LoVo (cell line): ENCODE results near the gene OR8G1.
"Not testable (repeated sequence)": the region's sequence is repeated elsewhere in the genome, so short reads cannot be mapped to it uniquely, and the experiment has no call there.

Experiments used
- DNase-seq: peaks from one replicate; pipeline ENCODE4 v3.0.0-alpha.2; 2016; ENCODE audit warnings: low spot score

The OR8G1 gene

GRCh38 chr11:124238512-124238911, 2.4 kb upstream of the OR8G1 start:
- DNase-seq = no peak

DNA sequence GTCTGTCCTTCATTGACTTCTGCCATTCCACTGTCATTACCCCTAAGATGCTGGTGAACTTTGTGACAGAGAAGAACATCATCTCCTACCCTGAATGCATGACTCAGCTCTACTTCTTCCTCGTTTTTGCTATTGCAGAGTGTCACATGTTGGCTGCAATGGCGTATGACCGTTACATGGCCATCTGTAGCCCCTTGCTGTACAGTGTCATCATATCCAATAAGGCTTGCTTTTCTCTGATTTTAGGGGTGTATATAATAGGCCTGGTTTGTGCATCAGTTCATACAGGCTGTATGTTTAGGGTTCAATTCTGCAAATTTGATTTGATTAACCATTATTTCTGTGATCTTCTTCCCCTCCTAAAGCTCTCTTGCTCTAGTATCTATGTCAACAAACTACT, 9.0 kb downstream of the OR8G1 start:
- DNase-seq = not testable (repeated sequence)

- DNase-seq = no peak
Observed at GRCh38 chr11:124256076-124256475, 15.2 kb downstream of the OR8G1 start, which contains the start of gene OR8G5. Gene OR8G5, plus strand, starts transcription at chr11:124256376. Its CDS starts 8,556 bp downstream, at chr11:124264932.

GRCh38 chr11:124265041-124265440, 24.1 kb downstream of the OR8G1 start:
- DNase-seq = not testable (repeated sequence)

DNA sequence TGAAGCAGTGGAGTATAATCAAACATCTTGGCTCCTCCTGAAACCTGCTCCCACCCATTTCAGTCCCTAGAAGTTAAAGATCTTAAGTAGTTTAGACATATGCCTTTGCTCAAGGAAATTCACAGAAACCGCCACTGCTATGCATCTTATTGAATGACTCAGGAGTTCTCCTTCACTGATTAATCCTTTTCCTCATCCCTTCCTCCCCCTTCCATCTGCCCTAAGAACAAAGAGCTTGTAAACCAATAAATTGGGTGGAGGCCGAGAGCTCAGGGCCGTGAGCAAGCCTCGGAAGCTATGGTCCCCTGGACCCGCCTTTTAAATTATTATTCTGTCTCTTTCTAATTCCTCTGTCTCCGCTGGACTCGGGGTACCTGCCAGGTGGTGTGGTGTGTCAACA, 30.0 kb downstream of the OR8G1 start:
- not testable (repeated sequence) for DNase-seq

GRCh38 chr11:124274000-124274399, 33.1 kb downstream of the OR8G1 start:
- DNase-seq = no peak

GRCh38 chr11:124276081-124276480, 35.2 kb downstream of the OR8G1 start:
- DNase-seq = no peak

DNA sequence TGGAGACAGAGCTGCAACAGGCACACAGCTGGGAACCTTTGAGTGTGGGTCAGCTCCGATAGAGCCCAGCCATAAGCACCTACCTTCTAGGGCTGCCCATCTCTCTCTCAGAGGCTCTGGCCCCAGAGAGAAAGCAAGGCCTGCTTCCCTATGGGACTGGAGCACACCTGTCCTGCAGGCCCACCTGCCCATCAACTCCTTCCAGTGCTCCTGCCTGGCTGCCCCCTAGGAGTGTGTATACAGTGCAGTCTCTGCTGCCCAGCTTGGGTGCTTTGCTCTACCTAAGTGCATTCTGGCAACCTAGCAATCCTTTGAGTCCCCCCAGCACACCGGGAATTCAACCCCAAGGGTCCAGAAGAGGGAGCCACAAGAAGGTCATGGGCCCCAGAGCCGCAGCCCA, 36.3 kb downstream of the OR8G1 start:
- no peak for DNase-seq

DNA sequence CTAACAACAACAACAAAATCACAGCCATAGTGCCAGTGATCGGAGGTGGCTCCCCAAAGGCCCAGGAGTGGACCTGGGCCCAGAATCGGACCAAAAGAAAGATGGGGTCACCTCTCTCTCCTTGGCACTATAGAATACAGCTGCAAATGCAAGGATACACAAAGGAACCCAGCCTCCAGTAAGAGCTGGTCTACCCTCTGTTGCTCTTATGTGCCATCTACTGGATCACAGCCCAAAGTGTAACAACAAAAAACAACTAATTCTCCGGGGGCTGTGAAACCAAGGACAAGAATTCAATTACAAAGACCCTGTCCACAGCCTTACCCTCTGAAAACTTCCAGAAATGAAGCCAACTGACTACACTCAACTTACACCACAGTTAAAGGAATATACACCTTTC, 36.9 kb downstream of the OR8G1 start:
- DNase-seq = no peak

GRCh38 chr11:124278261-124278660, 37.4 kb downstream of the OR8G1 start:
- no peak for DNase-seq

DNA sequence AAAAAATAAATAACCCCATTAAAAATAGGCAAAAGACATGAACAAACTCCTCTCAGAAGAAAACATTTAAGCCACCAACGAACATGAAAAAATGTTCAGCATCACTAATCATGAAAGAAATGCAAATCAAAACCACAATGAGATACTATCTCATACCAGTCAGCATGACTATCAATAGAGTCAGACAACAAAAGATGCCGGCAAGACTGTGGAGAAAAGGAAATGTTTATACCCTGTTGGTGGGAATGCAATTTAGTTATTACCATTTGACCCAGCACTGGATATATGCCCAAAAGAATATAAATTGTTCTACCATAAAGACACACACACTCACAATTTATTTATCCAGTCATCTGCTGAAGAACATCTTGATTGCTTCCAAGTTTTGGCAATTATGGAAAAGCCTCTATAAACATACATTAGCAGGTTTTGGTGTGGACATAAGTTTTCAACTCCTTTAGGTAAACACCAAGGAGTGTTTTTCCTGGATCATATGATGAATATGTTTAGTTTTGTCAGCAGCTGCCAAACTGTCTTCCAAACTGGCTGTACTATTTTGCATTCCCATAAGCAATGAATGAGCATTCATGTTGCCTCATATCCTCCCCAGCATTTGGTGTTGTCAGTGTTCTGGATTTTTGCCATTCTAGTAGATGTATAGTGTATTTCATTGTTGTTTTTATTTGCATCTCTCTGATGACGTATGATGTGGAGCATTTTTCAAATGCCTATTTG, 44.9 kb downstream of the OR8G1 start:
- no peak for DNase-seq

GRCh38 chr11:124294687-124295086, 53.8 kb downstream of the OR8G1 start:
- no peak for DNase-seq

DNA sequence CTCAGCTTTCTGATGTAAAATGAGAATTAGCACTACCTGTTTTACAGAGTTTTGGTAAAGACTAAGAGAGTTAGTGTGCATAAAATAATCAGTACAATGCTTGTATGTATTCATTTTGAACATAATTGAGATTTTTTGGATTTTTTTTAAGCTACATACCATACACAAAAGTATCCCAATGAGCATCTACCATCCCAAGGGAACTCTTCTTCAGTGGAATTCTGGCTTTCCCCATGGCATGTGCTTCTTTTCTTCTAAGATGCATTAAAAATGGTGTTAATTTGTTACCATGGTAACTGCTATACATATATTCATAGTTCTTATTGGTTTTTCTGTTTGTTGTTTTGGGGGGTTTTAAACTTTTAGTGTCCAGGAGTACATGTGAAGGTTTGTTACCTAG, 55.1 kb downstream of the OR8G1 start:
- no peak for DNase-seq

DNA sequence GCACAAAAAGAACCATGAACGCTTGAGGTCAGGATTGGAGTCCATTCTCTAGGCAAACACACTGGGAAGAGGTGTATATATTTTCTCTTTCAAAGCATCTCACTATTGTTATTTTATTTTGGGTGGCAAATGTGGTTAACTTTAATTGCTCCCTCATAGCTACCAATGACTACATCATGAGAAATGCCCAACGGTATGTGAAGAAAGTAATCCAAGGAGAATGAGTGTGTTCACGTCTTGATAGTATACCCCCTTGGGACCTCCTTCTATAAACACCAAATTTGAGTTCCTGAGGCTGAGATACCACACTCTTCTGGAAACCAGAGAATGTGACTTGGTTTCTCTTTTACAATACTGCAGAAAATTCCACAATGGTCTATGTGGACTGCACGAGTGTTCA, 57.0 kb downstream of the OR8G1 start:
- no peak for DNase-seq

DNA sequence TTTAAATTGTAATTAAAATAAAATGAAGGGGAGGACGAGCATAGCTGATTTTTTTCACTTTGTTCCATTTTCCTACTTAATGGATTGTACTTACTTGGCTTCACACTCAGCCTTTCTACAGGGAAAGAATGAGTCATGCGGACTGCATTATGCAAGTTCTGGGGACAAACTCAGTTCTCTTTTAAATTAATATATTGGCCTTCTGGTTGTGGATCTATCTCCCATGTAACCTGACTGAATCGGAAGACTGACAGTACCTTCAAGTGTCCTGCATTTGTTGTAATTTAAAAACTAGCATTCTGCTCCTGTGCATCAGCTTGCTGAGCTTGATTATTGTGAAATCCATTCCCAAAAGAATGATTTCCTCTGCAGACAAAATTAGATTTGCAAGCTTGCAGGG, 60.7 kb downstream of the OR8G1 start:
- DNase-seq = no peak

GRCh38 chr11:124302347-124303125, 61.6 kb downstream of the OR8G1 start:
- no peak for DNase-seq
